GM21825 (cell line): ENCODE results near the gene OR1I1.
"Not testable (repeated sequence)": the region's sequence is repeated elsewhere in the genome, so short reads cannot be mapped to it uniquely, and the experiment has no call there.

Source experiments
- ATAC-seq: cut with Tn5 transposase; IDR thresholded peaks from one replicate; pipeline ENCODE4 v1.9.1; 2021; ENCODE audit warnings: mild to moderate bottlenecking, moderate library complexity; ENCODE audit not compliant: unreplicated experiment

The OR1I1 gene

DNA sequence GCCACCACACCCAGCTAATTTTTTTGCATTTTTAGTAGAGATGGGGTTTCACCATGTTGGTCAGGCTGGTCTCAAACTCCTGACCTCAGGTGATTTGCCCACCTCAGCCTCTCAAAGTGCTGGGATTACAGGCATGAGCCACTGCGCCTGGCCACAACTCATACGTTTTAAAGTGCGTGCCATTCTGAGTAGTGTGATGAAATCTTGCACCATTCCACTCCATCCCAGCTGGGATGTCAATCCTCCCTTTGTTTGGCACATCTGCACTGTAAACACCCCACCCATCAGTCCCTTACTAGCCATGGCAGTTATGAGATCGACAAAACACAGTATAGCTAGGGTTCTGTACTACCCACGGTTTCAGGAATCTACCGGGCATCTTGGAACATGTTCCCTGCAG, 16.0 kb downstream of the OR1I1 start:
- not testable (repeated sequence) for ATAC-seq

DNA sequence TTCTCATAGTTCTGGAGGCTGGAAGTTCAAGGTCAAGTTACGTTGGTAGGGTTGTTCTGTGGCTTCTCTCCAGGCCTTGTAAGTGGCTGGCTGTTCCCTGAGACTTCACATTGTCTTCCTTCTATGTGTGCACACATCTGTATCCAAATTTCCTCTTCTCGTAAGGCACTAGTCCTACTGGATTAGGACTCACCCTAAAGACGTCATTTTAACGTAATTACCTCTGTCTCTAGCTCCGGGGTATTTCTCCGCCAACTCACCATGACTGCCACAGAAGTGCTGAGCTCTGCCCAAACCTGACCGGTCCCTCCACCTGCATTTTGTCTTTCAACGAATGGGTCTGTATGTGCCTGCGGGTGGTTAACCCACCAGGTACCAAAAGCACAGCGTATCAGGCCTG, 16.4 kb downstream of the OR1I1 start:
- ATAC-seq, result no peak

DNA sequence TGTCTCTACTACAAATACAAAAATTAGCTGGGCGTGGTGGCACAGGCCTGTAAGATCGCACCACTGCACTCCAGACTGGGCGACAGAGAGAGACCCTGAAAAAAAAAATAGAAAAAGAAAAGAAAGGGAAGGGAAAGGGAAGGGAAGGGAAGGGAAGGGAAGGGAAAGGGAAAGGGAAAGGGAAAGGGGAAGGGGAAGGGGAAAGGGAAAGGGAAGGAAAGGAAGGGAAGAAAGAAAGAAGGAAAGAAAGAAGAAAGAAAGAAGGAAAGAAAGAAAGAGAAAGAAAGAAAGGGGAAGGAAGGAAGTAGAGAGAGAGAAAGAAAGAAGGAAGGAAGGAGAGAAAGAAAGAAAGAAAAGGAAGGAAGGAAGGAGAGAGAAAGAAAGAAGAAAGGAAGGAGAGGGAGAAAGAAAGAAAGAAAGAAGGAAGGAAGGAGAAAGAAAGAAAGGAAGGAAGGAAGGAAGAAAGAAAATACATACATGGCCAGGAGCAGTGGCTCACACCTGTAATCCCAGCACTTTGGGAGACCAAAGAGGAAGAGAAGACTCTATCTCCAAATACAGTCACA, 17.1 kb downstream of the OR1I1 start:
- ATAC-seq, result no peak

DNA sequence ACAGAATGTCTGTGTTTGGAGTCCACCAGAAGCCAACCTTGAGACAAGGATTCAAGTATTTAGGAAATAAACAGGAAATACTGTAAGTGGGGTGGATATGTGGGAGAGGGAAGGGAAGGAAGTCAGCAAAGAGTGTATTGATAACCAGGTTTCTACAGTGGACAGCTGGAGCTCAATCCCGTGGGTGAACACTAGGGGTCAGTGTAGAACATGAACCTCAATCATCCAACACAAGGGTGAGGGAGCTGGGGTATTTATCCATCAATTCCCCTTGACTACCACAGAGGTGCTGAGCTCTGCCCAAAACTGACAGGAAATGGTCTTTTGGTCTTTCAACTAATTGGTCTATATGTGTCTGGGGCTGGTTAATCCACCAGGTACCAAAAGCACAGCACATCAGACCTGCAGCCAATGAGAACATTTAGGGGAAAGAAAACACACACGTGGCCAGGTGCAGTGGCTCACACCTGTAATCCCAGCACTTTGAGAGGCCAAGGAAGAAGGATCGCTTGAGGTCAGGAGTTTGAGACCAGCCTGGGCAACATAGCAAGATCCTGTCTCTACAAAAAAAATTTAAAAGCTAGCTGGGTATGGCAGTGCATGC, 19.6 kb downstream of the OR1I1 start:
- no peak for ATAC-seq

GRCh38 chr19:15104003-15104402, 22.0 kb downstream of the OR1I1 start:
- ATAC-seq, result no peak

DNA sequence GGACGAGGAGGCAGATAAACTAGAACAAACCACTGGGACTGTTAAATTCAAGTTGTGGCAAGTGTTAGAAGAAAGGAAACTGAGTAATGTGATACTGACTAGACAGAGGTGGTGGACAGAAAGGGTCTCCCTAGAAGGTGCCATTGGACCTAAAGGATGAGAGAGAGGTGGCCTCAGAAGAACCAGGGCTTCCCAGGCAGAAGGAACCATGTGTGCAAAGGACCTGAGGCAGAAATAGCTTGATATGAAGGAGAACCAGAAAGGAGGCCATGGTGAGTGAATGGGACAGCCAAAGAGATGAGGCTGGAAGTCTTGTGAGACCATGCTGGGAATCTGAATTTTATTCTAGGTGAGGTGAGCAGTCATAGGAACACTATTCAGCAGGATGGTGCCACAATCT, 22.4 kb downstream of the OR1I1 start:
- no peak for ATAC-seq

GRCh38 chr19:15105044-15105443, 23.0 kb downstream of the OR1I1 start:
- no peak for ATAC-seq

DNA sequence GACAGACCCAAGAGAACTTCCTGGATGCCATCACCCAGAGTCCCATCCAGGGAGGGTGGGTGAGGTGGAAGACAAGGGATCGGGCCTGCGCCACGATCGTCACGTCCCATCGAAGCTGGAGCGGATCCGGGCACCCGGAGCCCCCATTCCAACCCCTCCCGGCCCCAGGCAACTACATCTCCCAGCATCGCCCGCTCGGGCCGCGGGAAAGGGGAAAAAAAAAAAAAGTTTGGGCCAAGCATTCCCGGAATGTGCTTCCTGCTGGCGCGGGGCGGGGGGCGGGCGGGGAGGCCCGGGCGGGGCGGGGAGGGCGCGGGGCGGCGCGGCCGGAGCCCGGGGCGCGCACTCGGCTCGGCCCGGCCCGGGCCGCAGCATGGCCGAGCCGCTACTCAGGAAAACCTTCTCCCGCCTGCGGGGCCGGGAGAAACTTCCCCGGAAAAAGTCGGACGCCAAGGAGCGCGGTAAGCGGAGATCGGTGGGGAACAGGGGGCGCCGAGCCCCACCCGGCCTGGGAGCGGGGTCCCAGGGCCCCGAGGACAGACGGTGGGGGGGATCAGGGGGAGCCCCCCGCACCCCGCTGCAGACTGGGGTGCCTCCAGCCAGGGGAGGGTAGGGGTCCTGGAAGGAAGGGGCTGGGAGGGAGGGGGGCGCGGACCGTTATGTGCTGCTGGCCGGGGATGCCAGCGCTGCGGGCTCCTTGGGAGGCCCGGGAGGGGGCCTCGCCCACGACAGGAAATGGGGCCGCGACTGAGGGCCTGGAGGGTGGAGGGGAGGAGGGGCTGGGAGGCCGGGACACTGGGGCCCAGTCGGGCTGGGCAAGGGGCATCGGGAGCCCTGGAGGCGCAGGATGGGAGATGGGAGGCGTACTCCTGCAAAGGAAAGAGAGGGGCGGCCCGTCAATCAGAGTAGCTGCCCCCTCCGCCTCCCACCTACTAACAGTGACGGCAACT, 25.3 kb downstream of the OR1I1 start, which contains the start of gene SYDE1:
Gene SYDE1, plus strand, starts transcription at position 341 of the 950 bp plus-strand sequence. Its CDS starts 33 bp downstream, at position 374.
- no peak for ATAC-seq

DNA sequence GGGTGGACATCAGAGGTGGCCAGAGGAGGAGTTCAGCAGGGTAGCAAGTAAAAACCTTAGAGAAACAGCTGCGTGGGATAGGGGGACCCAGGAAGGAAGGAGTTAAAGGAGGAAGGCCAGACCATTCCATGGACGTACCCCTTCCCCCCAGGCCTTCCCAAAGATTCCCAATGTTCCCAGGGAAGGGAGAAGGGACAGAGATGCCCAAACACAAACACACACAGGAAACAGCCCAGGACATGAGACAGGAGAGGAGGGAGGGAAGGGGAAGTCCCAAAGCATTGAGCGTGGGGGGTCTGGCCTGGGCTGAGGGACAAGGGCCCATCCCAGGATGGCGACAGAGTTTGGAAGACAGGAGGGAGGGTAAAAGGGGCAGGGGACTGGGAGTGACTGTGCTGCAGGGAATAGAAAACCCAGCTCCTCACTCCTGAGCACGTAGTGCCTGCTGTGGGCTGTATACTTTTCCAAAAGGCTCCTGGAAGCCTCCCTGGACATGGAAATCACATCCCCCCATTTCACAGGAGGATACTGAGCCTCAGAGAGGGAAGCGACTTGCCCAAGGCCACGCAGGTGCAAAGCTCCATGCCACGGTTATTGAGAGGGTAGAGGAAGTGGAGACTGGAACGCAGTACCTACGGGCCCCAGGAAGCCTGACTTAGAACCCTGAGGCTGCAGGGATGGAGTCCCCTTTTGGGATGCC, 26.3 kb downstream of the OR1I1 start:
- ATAC-seq, result no peak

GRCh38 chr19:15108845-15109767, 27.1 kb downstream of the OR1I1 start:
- ATAC-seq, result no peak

DNA sequence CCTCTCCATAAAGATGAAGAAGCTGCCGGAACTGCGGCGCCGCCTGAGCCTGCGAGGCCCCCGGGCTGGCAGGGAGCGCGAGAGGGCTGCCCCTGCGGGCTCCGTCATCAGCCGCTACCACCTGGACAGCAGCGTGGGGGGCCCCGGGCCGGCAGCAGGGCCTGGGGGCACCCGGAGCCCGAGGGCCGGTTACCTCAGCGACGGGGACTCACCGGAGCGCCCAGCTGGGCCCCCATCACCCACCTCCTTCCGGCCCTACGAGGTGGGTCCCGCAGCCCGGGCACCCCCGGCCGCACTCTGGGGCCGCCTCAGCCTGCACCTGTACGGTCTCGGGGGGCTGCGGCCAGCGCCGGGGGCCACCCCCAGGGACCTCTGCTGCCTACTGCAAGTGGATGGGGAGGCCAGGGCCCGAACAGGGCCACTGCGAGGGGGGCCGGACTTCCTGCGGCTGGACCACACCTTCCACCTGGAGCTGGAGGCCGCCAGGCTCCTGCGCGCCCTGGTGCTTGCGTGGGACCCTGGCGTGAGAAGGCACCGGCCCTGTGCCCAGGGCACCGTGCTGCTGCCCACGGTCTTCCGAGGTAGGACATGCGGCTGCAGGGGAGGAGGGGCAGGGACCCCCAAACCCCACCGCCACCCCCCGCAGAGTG, 27.9 kb downstream of the OR1I1 start:
- ATAC-seq, result no peak

DNA sequence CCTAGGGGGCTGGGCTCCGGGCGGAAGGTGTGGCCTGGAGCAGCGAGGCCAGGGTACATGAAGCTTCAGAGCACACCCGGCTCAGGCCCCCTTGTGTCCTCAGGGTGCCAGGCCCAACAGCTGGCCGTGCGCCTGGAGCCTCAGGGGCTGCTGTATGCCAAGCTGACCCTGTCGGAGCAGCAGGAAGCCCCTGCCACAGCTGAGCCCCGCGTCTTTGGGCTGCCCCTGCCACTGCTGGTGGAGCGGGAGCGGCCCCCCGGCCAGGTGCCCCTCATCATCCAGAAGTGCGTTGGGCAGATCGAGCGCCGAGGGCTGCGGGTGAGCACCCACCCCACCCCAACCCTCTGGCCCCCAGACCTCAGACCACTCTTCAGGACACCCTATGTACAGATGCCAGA, 28.4 kb downstream of the OR1I1 start:
- ATAC-seq, result no peak

GRCh38 chr19:15111758-15112157, 29.7 kb downstream of the OR1I1 start:
- ATAC-seq, result no peak

GRCh38 chr19:15112385-15112784, 30.4 kb downstream of the OR1I1 start:
- ATAC-seq, result no peak

DNA sequence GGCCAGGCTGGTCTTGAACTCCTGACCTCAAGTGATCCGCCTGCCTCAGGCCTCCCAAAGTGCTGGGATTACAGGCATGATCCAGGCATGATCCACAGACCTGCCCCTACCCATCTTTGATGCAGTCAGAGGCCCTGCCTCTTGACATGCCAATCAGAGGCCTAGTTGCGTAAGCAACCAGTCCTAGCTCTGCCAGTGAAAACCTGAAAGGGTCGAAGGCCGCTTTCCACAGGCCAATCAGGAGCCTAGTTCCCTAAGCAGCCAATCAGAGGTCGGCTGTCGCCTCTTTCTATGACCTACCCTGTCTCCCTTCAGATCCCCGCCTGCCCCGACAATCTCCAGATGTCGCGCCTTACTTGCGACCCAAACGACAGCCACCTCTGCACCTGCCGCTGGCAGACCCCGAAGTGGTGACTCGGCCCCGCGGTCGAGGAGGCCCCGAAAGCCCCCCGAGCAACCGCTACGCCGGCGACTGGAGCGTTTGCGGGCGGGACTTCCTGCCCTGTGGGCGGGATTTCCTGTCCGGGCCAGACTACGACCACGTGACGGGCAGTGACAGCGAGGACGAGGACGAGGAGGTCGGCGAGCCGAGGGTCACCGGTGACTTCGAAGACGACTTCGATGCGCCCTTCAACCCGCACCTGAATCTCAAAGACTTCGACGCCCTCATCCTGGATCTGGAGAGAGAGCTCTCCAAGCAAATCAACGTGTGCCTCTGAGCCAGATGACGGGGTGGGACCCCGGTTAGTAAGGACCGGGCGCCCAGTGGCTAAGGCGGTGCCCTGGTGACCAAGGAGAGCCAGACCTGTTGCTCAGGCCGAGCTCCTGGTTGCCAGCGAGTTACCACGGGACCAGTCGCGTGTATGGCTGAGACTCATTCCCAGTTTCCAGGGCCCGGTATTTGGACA, 31.5 kb downstream of the OR1I1 start:
- no peak for ATAC-seq

DNA sequence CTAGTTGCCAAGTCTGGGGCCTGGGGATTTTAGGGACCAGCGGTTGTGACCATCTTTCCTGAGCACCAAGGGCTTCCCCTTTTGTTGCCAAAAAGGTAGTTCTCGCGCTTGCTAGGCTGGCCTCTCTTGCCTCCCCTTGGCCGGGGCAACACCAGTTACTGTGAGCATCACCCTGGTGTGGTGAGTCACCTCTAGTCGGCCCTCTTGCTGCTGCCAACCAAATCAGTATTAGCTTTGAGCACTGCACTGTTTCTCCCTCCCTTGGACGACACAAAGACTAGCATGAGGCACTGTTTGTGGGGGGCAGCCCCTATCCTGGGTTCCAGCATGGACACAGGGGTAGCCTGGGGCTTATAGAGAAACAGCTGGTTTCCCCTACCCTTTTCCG, 32.1 kb downstream of the OR1I1 start:
- no peak for ATAC-seq

DNA sequence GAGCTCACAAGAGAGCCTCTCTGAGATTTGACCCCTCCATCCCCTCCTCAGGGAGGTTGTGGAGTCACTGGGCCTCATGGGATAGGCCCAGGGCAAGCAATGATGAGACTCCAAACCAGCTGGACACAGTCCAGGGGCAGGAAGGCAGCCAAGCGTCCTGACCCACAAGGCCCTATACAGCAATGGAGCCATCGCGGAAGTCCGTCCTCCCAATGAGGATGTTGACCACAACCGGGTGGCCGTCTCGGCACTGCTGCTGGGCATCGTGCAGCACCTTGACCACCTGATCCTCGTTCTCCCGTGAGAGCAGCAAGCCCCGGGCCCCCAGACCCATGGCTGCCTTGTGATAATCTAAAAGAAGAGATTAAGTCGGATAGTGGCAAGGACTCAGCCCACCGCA, 33.1 kb downstream of the OR1I1 start:
- ATAC-seq, result no peak

DNA sequence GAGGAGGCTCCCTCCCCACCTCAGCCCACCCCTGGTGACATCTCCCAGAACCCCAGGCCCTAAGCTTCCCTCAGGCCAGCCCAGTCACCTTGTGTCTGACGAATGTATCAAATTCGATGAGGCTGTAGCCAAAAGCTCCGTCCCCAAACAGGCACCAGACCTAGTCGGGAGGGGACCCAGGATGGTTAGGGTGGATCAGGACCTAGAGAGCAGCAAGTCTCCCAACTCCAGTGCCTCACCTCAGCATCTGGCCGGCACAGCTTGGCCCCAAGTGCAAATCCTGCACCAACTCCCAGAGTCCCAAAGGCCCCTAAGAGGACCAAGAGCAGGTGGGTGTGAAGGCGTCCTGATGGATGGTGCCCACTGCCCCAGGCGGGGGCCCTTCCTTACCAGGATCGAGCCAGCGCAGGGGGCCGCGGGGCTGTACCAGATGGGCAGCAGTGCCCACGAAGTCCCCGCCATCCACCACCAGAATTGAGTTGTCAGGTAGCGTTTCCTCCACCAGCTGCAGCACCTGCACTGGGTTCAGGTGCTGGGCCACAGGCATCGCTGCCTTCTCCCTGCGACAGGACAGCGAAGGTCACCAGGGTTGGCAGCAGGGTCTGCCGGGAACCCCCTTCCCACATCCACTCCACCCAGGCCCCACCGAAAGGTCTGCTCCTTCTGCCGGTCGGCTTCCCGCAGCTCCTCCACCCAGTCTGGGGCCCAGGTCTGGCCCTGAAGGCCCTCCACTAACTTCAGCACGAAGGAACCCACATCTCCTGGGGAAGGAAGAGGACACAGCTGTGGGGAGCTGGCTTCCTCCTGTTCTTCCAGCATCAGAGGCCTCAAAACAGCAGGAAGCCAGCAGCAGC, 34.0 kb downstream of the OR1I1 start:
- ATAC-seq, result no peak
